CD14-positive monocyte (primary cell): ENCODE measurements around the gene ACOT11. TPM values are rescaled to one million over a fixed set of nuclear protein-coding genes. Genes with fewer than 3 reads are reported as not detected.

Source experiments
- DNase-seq, 3 donors: peaks; one replicate each; pipeline ENCODE4 v3.0.0-alpha.2; 2011 to 2022
- H2AFZ ChIP-seq: 2 replicates; pipeline ENCODE4 v1.6.0; 2012; ENCODE audit warnings: mild to moderate bottlenecking, low read depth, low read length, inconsistent platforms; ENCODE audit not compliant: insufficient read depth, poor library complexity, severe bottlenecking
- H3K27ac ChIP-seq, 2 donors: 1 replicate in 1 of 2; 2 replicates in 1 of 2; pipeline ENCODE4 v1.5.1; 2012 to 2013; ENCODE audit warnings: low read length in 2 of 2, control low read depth in 1 of 2, inconsistent platforms in 1 of 2, low read depth in 1 of 2, mild to moderate bottlenecking in 1 of 2
- H3K27me3 ChIP-seq, 2 donors: one replicate each; pipeline versions ENCODE4 v1.6.0 to v1.6.1; 2011 to 2013; ENCODE audit warnings: low read length in 2 of 2; ENCODE audit not compliant: control insufficient read depth in 2 of 2, insufficient read depth in 2 of 2
- H3K36me3 ChIP-seq, 2 donors: replicated peaks in 1 of 2; 1 replicate in 1 of 2; 2 replicates in 1 of 2; pipeline versions ENCODE4 v1.5.1 to v1.6.1; 2012 to 2013; ENCODE audit warnings: low read length in 2 of 2, control low read depth in 1 of 2, inconsistent platforms in 1 of 2, mild to moderate bottlenecking in 1 of 2; ENCODE audit not compliant: insufficient read depth in 2 of 2, control insufficient read depth in 1 of 2
- H3K4me1 ChIP-seq, 2 donors: 1 replicate in 1 of 2; 2 replicates in 1 of 2; pipeline versions ENCODE4 v1.5.1 to v1.6.1; 2012 to 2013; ENCODE audit warnings: low read length in 2 of 2, control low read depth in 1 of 2, inconsistent platforms in 1 of 2, mild to moderate bottlenecking in 1 of 2, moderate library complexity in 1 of 2; ENCODE audit not compliant: insufficient read depth in 2 of 2, control insufficient read depth in 1 of 2
- H3K4me2 ChIP-seq: replicated peaks from 2 replicates; pipeline ENCODE3; 2012; ENCODE audit warnings: low read length, moderate library complexity, mild to moderate bottlenecking; ENCODE audit not compliant: poor library complexity, severe bottlenecking; ENCODE audit errors: extremely low read depth
- H3K4me3 ChIP-seq, 3 experiments: fragments of 200-600 bp in 1 of 3; sonication (generic) in 1 of 3; replicated peaks in 1 of 3; 1 replicate in 2 of 3; 2 replicates in 1 of 3; pipeline ENCODE4 v1.5.1; 2011 to 2013; ENCODE audit warnings: low read length in 3 of 3, mild to moderate bottlenecking in 3 of 3, control low read depth in 2 of 3, low read depth in 2 of 3, inconsistent platforms in 1 of 3, moderate library complexity in 1 of 3
- H3K79me2 ChIP-seq: 2 replicates; pipeline ENCODE4 v1.6.0; 2012; ENCODE audit warnings: mild to moderate bottlenecking, control low read depth, inconsistent platforms, low read length, moderate library complexity; ENCODE audit not compliant: insufficient read depth
- H3K9ac ChIP-seq: 2 replicates; pipeline ENCODE4 v1.6.0; 2017; ENCODE audit warnings: low read length, mild to moderate bottlenecking; ENCODE audit not compliant: insufficient read depth, poor library complexity, severe bottlenecking
- H3K9me3 ChIP-seq, 2 donors: replicated peaks in 1 of 2; 1 replicate in 1 of 2; 2 replicates in 1 of 2; pipeline versions ENCODE4 v1.5.1 to v1.6.1; 2012 to 2013; ENCODE audit warnings: low read length in 2 of 2, control low read depth in 1 of 2; ENCODE audit not compliant: control insufficient read depth in 1 of 2, insufficient read depth in 1 of 2
- H4K20me1 ChIP-seq: 2 replicates; pipeline ENCODE4 v1.6.0; 2012; ENCODE audit warnings: mild to moderate bottlenecking, low read length, control low read depth, moderate library complexity; ENCODE audit not compliant: insufficient read depth
- H3K27ac Mint-ChIP-seq, 7 donors: one replicate each; pipeline ENCODE4 v1.8.0; 2020; ENCODE audit warnings: mild to moderate bottlenecking in 7 of 7, mixed read lengths in 7 of 7, moderate library complexity in 6 of 7, inconsistent platforms in 2 of 7
- H3K27me3 Mint-ChIP-seq, 3 donors: one replicate each; pipeline ENCODE4 v1.8.0; 2021 to 2022; ENCODE audit warnings: low read depth in 3 of 3, mild to moderate bottlenecking in 3 of 3, mixed read lengths in 3 of 3, moderate library complexity in 3 of 3, inconsistent platforms in 1 of 3
- H3K36me3 Mint-ChIP-seq, 2 donors: one replicate each; pipeline ENCODE4 v1.8.0; 2020; ENCODE audit warnings: mixed read lengths in 2 of 2, inconsistent platforms in 1 of 2, mild to moderate bottlenecking in 1 of 2
- H3K4me1 Mint-ChIP-seq: one replicate; pipeline ENCODE4 v1.8.0; 2020; ENCODE audit warnings: mild to moderate bottlenecking, mixed read lengths
- H3K4me3 Mint-ChIP-seq, 2 donors: one replicate each; pipeline ENCODE4 v1.8.0; 2020; ENCODE audit warnings: mild to moderate bottlenecking in 2 of 2, mixed read lengths in 2 of 2, moderate library complexity in 1 of 2
- H3K9me3 Mint-ChIP-seq, 7 donors: one replicate each; pipeline ENCODE4 v1.8.0; 2020 to 2022; ENCODE audit warnings: mixed read lengths in 7 of 7, mild to moderate bottlenecking in 6 of 7, moderate library complexity in 6 of 7, inconsistent platforms in 2 of 7
- WGBS: methylation state at CpG from one replicate; pipeline ENCODE4 v1.1.5; 2013; ENCODE audit warnings: missing lambda C conversion rate; ENCODE audit not compliant: insufficient coverage; 5-methylcytosine and 5-hydroxymethylcytosine counted together
- intact Hi-C, 2 donors: fragments of 100-400 bp; cut with micrococcal nuclease; formaldehyde crosslinking; loops; one replicate each; pipeline versions ENCODE4 v1.15.0 to v1.15.1; 2023
- polyA plus RNA-seq, 3 donors: library from polyadenylated mRNA; depleted of rRNA in 1 of 3; unstranded in 2 of 3; stranded (reverse) in 1 of 3; fragments of 300-500 nt in 2 of 3; fragments of >200 nt in 1 of 3; fragmentation: Illumina TruSeq in 2 of 3; gene quantifications; 1 replicate in 2 of 3; 2 replicates in 1 of 3; pipeline ENCODE4 v1.2.3, GENCODE V29; 2012 to 2021
- TF ChIP-seq, protein P1 (sequence below): fragments of 200-600 bp; IDR thresholded peaks from one replicate; pipeline ENCODE4 v1.8.0; 2022; ENCODE audit warnings: antibody characterized with exemption, mild to moderate bottlenecking

ACOT11 gene
- polyA plus RNA-seq, 3 donors: 0.18 to 2.1 (median 0.79) TPM

DNA sequence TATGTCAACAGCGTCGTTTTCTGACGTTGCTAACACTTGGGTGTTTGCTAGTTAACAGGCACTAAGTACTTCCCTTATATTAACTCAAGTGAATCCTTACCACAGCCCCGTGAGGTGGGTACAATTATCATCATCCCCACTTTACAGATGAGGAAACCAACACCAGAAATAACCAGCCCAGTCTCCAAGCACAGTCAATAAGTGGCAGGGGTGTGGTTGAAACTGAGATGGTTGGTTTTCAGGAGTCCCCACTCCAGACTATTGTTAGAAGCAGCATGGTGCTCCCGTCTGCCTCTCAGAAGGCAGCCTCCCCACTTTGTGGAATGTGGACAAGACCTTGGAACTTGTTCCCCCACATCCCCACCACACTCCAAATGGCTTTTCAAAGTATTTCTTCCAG lies 45.7 kb upstream of the ACOT11 start:
- TF ChIP-seq, protein P1, sequence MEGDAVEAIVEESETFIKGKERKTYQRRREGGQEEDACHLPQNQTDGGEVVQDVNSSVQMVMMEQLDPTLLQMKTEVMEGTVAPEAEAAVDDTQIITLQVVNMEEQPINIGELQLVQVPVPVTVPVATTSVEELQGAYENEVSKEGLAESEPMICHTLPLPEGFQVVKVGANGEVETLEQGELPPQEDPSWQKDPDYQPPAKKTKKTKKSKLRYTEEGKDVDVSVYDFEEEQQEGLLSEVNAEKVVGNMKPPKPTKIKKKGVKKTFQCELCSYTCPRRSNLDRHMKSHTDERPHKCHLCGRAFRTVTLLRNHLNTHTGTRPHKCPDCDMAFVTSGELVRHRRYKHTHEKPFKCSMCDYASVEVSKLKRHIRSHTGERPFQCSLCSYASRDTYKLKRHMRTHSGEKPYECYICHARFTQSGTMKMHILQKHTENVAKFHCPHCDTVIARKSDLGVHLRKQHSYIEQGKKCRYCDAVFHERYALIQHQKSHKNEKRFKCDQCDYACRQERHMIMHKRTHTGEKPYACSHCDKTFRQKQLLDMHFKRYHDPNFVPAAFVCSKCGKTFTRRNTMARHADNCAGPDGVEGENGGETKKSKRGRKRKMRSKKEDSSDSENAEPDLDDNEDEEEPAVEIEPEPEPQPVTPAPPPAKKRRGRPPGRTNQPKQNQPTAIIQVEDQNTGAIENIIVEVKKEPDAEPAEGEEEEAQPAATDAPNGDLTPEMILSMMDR: no peak
- Histone ChIP-seq H4K20me1 (no peaks in the 10 kb centered on the region), H2AFZ (no peak overlapping the region), H3K4me2 (no peak overlapping the region), H3K79me2 (no peaks in the 10 kb centered on the region), H3K9me3 (peaks cover 6 to 16% of the 10 kb centered on the region in 2 donors), H3K27me3 (peaks cover 8 to 27% of the 10 kb centered on the region in 2 donors), H3K4me3 (no peak overlapping the region), H3K36me3 (no peaks in the 10 kb centered on the region), H3K4me1 (peaks cover 10 to 14% of the 10 kb centered on the region in 2 donors), H3K27ac (no peak overlapping the region), H3K9ac (no peak overlapping the region)
- Mint-ChIP-seq H3K27ac (no peak overlapping the region), H3K4me1 (peaks cover 9% of the 10 kb centered on the region), H3K9me3 (peaks cover 3 to 12% (median 9%) of the 10 kb centered on the region in 7 donors), H3K27me3 (peaks cover 28 to 39% (median 29%) of the 10 kb centered on the region in 3 donors), H3K4me3 (no peak overlapping the region), H3K36me3 (peaks cover 0 to 4% of the 10 kb centered on the region in 2 donors)
- no CpG with 5 or more reads among the region's 5 CpGs for WGBS
- intact Hi-C loops: no loop called here
- DNase-seq: no peak

DNA sequence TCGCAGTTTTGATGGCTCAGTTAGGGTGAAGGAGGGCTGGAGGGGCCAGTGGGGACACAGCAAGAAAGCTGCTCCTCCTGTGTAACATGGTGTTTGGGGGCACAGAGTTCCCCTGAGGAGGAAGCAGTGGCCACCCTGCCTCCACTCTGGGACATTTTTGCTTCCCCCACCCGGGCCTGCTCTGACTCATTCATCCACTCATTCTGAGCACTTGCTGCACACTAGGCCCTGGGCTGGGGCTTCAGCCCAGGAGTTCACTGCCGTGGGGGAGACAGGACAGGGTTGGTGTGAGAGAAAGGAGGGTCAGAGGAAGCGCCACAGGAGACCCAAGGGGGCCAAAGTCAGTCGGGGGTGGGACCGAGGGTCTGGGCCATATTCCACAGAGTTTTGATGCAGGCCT lies 41.4 kb upstream of the ACOT11 start:
- Mint-ChIP-seq H3K36me3 (no peaks in the 10 kb centered on the region), H3K9me3 (peaks cover 0 to 11% (median 5%) of the 10 kb centered on the region in 7 donors), H3K27me3 (peaks cover 7 to 9% (median 8%) of the 10 kb centered on the region in 3 donors), H3K27ac (no peak overlapping the region), H3K4me3 (no peak overlapping the region), H3K4me1 (no peaks in the 10 kb centered on the region)
- Histone ChIP-seq H3K4me1 (no peaks in the 10 kb centered on the region), H4K20me1 (no peaks in the 10 kb centered on the region), H3K36me3 (no peaks in the 10 kb centered on the region), H3K79me2 (no peaks in the 10 kb centered on the region), H3K27me3 (no peaks in the 10 kb centered on the region), H3K4me2 (no peak overlapping the region), H3K4me3 (no peak overlapping the region), H3K9me3 (peaks cover 0 to 5% of the 10 kb centered on the region in 2 donors), H3K9ac (no peak overlapping the region), H3K27ac (no peak overlapping the region), H2AFZ (no peak overlapping the region)
- WGBS: 59% methylated on average over 5 of the region's 6 CpGs
- TF ChIP-seq, protein P1: no peak
- no peak for DNase-seq
- intact Hi-C loops: no loop called here
